ENCODE results near the gene HSPB8. TPM values are rescaled to one million over a fixed set of nuclear protein-coding genes. Genes with fewer than 3 reads are reported as not detected.

The HSPB8 gene
- total RNA-seq, 4 donors from 2014 or later: 47.8 to 86.4 (median 72.1) TPM

GRCh38 chr12:119202544-119202943 lies 23.8 kb downstream of the HSPB8 start:
- DNase-seq: no peak
- H3K4me3 ChIP-seq: no peak overlapping the region
- H3K27ac ChIP-seq: peak overlapping the region in 2 of 4 donors; percentile 34 to 77
- H3K4me1 ChIP-seq: peaks cover 0 to 61% (median 16%) of the 10 kb centered on the region in 3 donors
- 34 to 36% methylated on average over 2 of the region's 2 CpGs for WGBS, 2 donors
- H3K27me3 ChIP-seq: no peaks in the 10 kb centered on the region
- no peaks in the 10 kb centered on the region for H3K36me3 ChIP-seq
- no peak for TF ChIP-seq POLR2A (IDR thresholded peaks at IDR 0.05)
- TF ChIP-seq CTCF (IDR thresholded peaks at IDR 0.05): no peak
- intact Hi-C loops (cut with DNase I): no loop called here
- no peaks in the 10 kb centered on the region for H3K9me3 ChIP-seq

GRCh38 chr12:119204131-119204530 lies 25.4 kb downstream of the HSPB8 start:
- H3K9me3 ChIP-seq: no peaks in the 10 kb centered on the region
- H3K27ac ChIP-seq: peak overlapping the region in 3 of 4 donors; percentile 42 to 78 (median 77)
- no peaks in the 10 kb centered on the region for H3K27me3 ChIP-seq
- intact Hi-C loops (cut with DNase I): no loop called here
- H3K36me3 ChIP-seq: no peaks in the 10 kb centered on the region
- no peak for DNase-seq
- no peak for TF ChIP-seq POLR2A (IDR thresholded peaks at IDR 0.05)
- TF ChIP-seq CTCF (IDR thresholded peaks at IDR 0.05): no peak
- 29 to 60% methylated on average over 2 of the region's 2 CpGs for WGBS, 2 donors
- peaks cover 13 to 61% (median 18%) of the 10 kb centered on the region in 3 donors for H3K4me1 ChIP-seq
- H3K4me3 ChIP-seq: no peak overlapping the region

GRCh38 chr12:119204671-119205285 lies 26.0 kb downstream of the HSPB8 start:
- WGBS, 2 donors: 100% methylated on average over 2 of the region's 7 CpGs; no CpG with 5 or more reads in 1 of the 2 donors
- Histone ChIP-seq H3K27me3 (no peaks in the 10 kb centered on the region), H3K4me3 (no peak overlapping the region), H3K9me3 (no peaks in the 10 kb centered on the region), H3K27ac (peak overlapping the region in 3 of 4 donors; percentile 42 to 78 (median 77)), H3K4me1 (peaks cover 15 to 60% (median 18%) of the 10 kb centered on the region in 3 donors), H3K36me3 (no peaks in the 10 kb centered on the region)
- no peak for DNase-seq
- intact Hi-C loops (cut with DNase I): no loop called here
- TF ChIP-seq CTCF (IDR thresholded peaks at IDR 0.05): no peak
- no peak for TF ChIP-seq POLR2A (IDR thresholded peaks at IDR 0.05)

- Histone ChIP-seq H3K9me3 (no peaks in the 10 kb centered on the region), H3K27me3 (no peaks in the 10 kb centered on the region), H3K4me3 (no peak overlapping the region), H3K4me1 (peaks cover 15 to 50% (median 18%) of the 10 kb centered on the region in 3 donors), H3K36me3 (no peaks in the 10 kb centered on the region), H3K27ac (peak overlapping the region in 3 of 4 donors; percentile 64 to 77 (median 72))
- intact Hi-C loops (cut with DNase I): no loop called here
- no peak for DNase-seq
- WGBS, 2 donors: 53 to 70% methylated on average over 7 of the region's 8 CpGs
- TF ChIP-seq POLR2A (IDR thresholded peaks at IDR 0.05): no peak
These were observed 27.8 kb downstream of the HSPB8 start for GRCh38 chr12:119206348-119207062.

GRCh38 chr12:119207063-119207560 lies 28.4 kb downstream of the HSPB8 start:
- H3K36me3 ChIP-seq: no peaks in the 10 kb centered on the region
- TF ChIP-seq CTCF (IDR thresholded peaks at IDR 0.05): no peak
- TF ChIP-seq POLR2A (IDR thresholded peaks at IDR 0.05): no peak
- peaks cover 15 to 50% (median 18%) of the 10 kb centered on the region in 3 donors for H3K4me1 ChIP-seq
- DNase-seq: no peak
- no peaks in the 10 kb centered on the region for H3K27me3 ChIP-seq
- intact Hi-C loops (cut with DNase I): no loop called here
- H3K9me3 ChIP-seq: no peaks in the 10 kb centered on the region
- H3K27ac ChIP-seq: peak overlapping the region in 3 of 4 donors; percentile 64 to 77 (median 72)
- no peak overlapping the region for H3K4me3 ChIP-seq
- 71% methylated on average over 2 of the region's 2 CpGs; no CpG with 5 or more reads in 1 of the 2 donors for WGBS, 2 donors
